Measurements from ENCODE around the gene LRP2. TPM values are rescaled to one million over a fixed set of nuclear protein-coding genes. Genes with fewer than 3 reads are reported as not detected.

Gene LRP2
- total and polyA plus RNA-seq, 2 of the 8 experiments (the other 6 are each of a cell fraction or from before 2014, with no cell fraction given), result 2.0 to 2.9 TPM

DNA sequence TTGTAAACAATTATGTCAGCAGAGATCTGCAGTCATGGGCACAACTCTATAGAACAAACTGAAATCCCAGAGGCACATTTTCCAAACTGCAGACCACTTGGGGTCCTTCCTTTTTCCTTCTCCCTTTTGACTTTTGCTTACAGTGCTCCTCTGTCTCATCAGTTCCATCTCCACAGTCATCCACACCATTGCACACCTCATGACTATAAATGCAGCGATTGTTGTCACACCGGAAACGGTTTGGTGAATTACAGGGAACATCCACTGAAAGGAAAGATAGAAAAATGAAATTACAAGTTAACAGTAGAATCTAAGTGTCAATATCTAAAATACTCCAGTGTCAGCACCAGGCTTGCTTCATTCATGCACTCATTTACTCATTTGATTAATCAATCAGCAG, 196.5 kb downstream of the LRP2 start:
- Histone ChIP-seq H2BK20ac (ENCODE audit: low read length) (no peak overlapping the region), H2BK120ac (replicated peaks; ENCODE audit: low read depth, low read length) (no peak overlapping the region), H3K23me2 (ENCODE audit: low read depth, low read length) (no peaks in the 10 kb centered on the region), H3K18ac (ENCODE audit: extremely low read depth, low read length) (no peak overlapping the region), H3K79me1 (ENCODE audit: low read depth, low read length) (no peaks in the 10 kb centered on the region), H3K27me3 (replicated peaks in 1 of 4; ENCODE audit: control insufficient read depth in 3 of 4, extremely low read depth in 1 of 4, insufficient read depth in 3 of 4, low read length in 3 of 4) (no peaks in the 10 kb centered on the region), H3K56ac (replicated peaks; ENCODE audit: insufficient read length, low read depth, low read length) (no peak overlapping the region), H3K4me3 (ENCODE audit: extremely low read depth in 1 of 4, insufficient read depth in 2 of 4, low read depth in 3 of 4, low read length in 4 of 4) (no peak overlapping the region), H2BK12ac (ENCODE audit: low read depth, low read length) (no peak overlapping the region), H3K9me3 (ENCODE audit: insufficient read depth in 2 of 2, low read depth in 1 of 2, low read length in 1 of 2) (no peaks in the 10 kb centered on the region), H3K23ac (ENCODE audit: insufficient read length) (no peak overlapping the region), H3K4me1 (replicated peaks in 1 of 4; ENCODE audit: control insufficient read depth in 3 of 4, insufficient read depth in 4 of 4, low read length in 3 of 4) (no peaks in the 10 kb centered on the region), H3K14ac (ENCODE audit: insufficient read length) (no peak overlapping the region), H3K9ac (replicated peaks in 1 of 4; ENCODE audit: extremely low read depth in 1 of 4, low read depth in 3 of 4, low read length in 3 of 4) (no peak overlapping the region), H3K4me2 (ENCODE audit: insufficient read depth in 1 of 2, low read depth in 2 of 2, low read length in 2 of 2) (no peak overlapping the region), H4K20me1 (replicated peaks in 1 of 2; ENCODE audit: control insufficient read depth in 1 of 2, insufficient read depth in 2 of 2, low read length in 2 of 2) (no peaks in the 10 kb centered on the region), H2AK5ac (ENCODE audit: low read depth, low read length) (no peak overlapping the region), H4K91ac (replicated peaks; ENCODE audit: insufficient read length, low read length) (no peak overlapping the region), H2BK15ac (ENCODE audit: low read length) (no peak overlapping the region), H4K8ac (ENCODE audit: extremely low read depth, insufficient read depth, low read length) (no peak overlapping the region), H3K4ac (replicated peaks; ENCODE audit: insufficient read length, low read depth, low read length) (no peak overlapping the region), H3K36me3 (ENCODE audit: control insufficient read depth in 2 of 4, insufficient read depth in 4 of 4, low read length in 3 of 4) (no peaks in the 10 kb centered on the region), H4K5ac (ENCODE audit: insufficient read length, low read depth, low read length) (no peak overlapping the region), H3K79me2 (ENCODE audit: control insufficient read depth in 1 of 2, insufficient read depth in 2 of 2, low read length in 2 of 2) (no peaks in the 10 kb centered on the region), H2BK5ac (ENCODE audit: low read depth, low read length) (no peak overlapping the region), H2AFZ (ENCODE audit: low read length) (no peak overlapping the region), H3K27ac (ENCODE audit: low read depth, low read length) (no peak overlapping the region)
- POLR2A ChIA-PET (ENCODE audit: partially characterized antibody), result no interaction called here
- CTCF ChIA-PET (ENCODE audit: partially characterized antibody), result no interaction called here
- 95% methylated on average over 3 of the region's 3 CpGs; no CpG with 5 or more reads in 1 of the 2 experiments for WGBS, 2 experiments (ENCODE audit: extremely low coverage in 1 of 2, insufficient coverage in 1 of 2, insufficient read length in 1 of 2, insufficient replicate concordance in 2 of 2, low coverage in 1 of 2, low lambda C conversion rate in 2 of 2, missing lambda C conversion rate in 1 of 2)
- FAIRE-seq, result no peak
- no peak for DNase-seq (ENCODE audit: low read depth in 1 of 2, low spot score in 2 of 2)
- TF ChIP-seq SAP30 (IDR thresholded peaks at IDR 0.05; ENCODE audit: insufficient read depth, insufficient replicate concordance, low read length), result no peak
- TF ChIP-seq CREB1 (IDR thresholded peaks at IDR 0.05), result no peak
- TF ChIP-seq GABPA (IDR thresholded peaks at IDR 0.05; ENCODE audit: borderline replicate concordance, insufficient read depth, low read length), result no peak
- no peak for TF ChIP-seq YY1 (IDR thresholded peaks at IDR 0.05; ENCODE audit: low read depth, low read length)
- TF ChIP-seq EP300 (IDR thresholded peaks at IDR 0.05; ENCODE audit: borderline replicate concordance in 1 of 2, low read depth in 2 of 2, low read length in 2 of 2), result no peak
- no peak for TF ChIP-seq RXRA (IDR thresholded peaks at IDR 0.05; ENCODE audit: insufficient read depth, low read depth, low read length)
- TF ChIP-seq, protein P1, sequence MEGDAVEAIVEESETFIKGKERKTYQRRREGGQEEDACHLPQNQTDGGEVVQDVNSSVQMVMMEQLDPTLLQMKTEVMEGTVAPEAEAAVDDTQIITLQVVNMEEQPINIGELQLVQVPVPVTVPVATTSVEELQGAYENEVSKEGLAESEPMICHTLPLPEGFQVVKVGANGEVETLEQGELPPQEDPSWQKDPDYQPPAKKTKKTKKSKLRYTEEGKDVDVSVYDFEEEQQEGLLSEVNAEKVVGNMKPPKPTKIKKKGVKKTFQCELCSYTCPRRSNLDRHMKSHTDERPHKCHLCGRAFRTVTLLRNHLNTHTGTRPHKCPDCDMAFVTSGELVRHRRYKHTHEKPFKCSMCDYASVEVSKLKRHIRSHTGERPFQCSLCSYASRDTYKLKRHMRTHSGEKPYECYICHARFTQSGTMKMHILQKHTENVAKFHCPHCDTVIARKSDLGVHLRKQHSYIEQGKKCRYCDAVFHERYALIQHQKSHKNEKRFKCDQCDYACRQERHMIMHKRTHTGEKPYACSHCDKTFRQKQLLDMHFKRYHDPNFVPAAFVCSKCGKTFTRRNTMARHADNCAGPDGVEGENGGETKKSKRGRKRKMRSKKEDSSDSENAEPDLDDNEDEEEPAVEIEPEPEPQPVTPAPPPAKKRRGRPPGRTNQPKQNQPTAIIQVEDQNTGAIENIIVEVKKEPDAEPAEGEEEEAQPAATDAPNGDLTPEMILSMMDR (IDR thresholded peaks at IDR 0.05; ENCODE audit: control extremely low read depth in 1 of 3, insufficient read depth in 1 of 3, low read depth in 1 of 3, low read length in 3 of 3), result no peak

All from H1 (cell line).